Measurements from ENCODE around the gene ILDR1. TPM values are rescaled to one million over a fixed set of nuclear protein-coding genes. Genes with fewer than 3 reads are reported as not detected.
A peak's percentile ranks its signal among the peaks of the same experiment; 100 is the strongest.

ILDR1 gene
- total and polyA plus RNA-seq, 10 of the 15 experiments (the other 5 are each of a cell fraction or from before 2014, with no cell fraction given), result 1.3 to 12.0 (median 7.0) TPM

GRCh38 chr3:122019493-122019892, 2.6 kb downstream of the ILDR1 start (continued):
- TF ChIP-seq NBN (IDR thresholded peaks at IDR 0.05) (peak; percentile 73), ZNF207 (IDR thresholded peaks at IDR 0.05; ENCODE audit: borderline replicate concordance) (0 out of 2 replicates have a peak, but pooled peaks have one; percentile 53), BCLAF1 (IDR thresholded peaks at IDR 0.05) (no peak), RAD21 (IDR thresholded peaks at IDR 0.05; ENCODE audit: insufficient read depth, low read depth, low read length) (no peak), NR2F1 (conservative IDR thresholded peaks at IDR 0.05) (peak; percentile 64), BHLHE40 (IDR thresholded peaks at IDR 0.05; ENCODE audit: borderline replicate concordance in 1 of 2, low read depth in 2 of 2, low read length in 1 of 2) (peak; percentile 80 to 82), RB1 (IDR thresholded peaks at IDR 0.05; ENCODE audit: borderline replicate concordance) (0 out of 2 replicates have a peak, but pooled peaks have one; percentile 41), NR2C2 (IDR thresholded peaks at IDR 0.05; ENCODE audit: borderline replicate concordance, control insufficient read depth, insufficient read length, low read depth) (no peak), FOXK2 (IDR thresholded peaks at IDR 0.05) (no peak), MYB (IDR thresholded peaks at IDR 0.05; ENCODE audit: borderline replicate concordance, low read depth, low read length) (no peak), HDGF (IDR thresholded peaks at IDR 0.05) (peak; percentile 23; the same call in 1 of the 2 replicates), MEF2B (IDR thresholded peaks at IDR 0.05; ENCODE audit: partially characterized antibody, poor library complexity, severe bottlenecking) (peak; percentile 72), LARP7 (IDR thresholded peaks at IDR 0.05) (no peak), CREM (IDR thresholded peaks at IDR 0.05; ENCODE audit: low read depth) (peak; percentile 32; the same call in 1 of the 2 replicates), RBBP5 (conservative IDR thresholded peaks at IDR 0.05) (no peak), FOXM1 (IDR thresholded peaks at IDR 0.05; ENCODE audit: low read depth, low read length) (peak; percentile 40; the same call in 1 of the 2 replicates), NFIC (IDR thresholded peaks at IDR 0.05; ENCODE audit: low read depth, low read length) (peak; percentile 32; the same call in 1 of the 2 replicates), SMC3 (IDR thresholded peaks at IDR 0.05; ENCODE audit: borderline replicate concordance, low read length) (no peak), STAT3 (IDR thresholded peaks at IDR 0.05; ENCODE audit: low read depth, low read length) (peak; percentile 54; the same call in 1 of the 2 replicates), RFX5 (IDR thresholded peaks at IDR 0.05; ENCODE audit: low read depth, low read length) (no peak), EED (IDR thresholded peaks at IDR 0.05; ENCODE audit: low read depth) (peak; percentile 46; the same call in 1 of the 2 replicates), SREBF2 (IDR thresholded peaks at IDR 0.05; ENCODE audit: low read length) (no peak)
- TF ChIP-seq, protein P1, sequence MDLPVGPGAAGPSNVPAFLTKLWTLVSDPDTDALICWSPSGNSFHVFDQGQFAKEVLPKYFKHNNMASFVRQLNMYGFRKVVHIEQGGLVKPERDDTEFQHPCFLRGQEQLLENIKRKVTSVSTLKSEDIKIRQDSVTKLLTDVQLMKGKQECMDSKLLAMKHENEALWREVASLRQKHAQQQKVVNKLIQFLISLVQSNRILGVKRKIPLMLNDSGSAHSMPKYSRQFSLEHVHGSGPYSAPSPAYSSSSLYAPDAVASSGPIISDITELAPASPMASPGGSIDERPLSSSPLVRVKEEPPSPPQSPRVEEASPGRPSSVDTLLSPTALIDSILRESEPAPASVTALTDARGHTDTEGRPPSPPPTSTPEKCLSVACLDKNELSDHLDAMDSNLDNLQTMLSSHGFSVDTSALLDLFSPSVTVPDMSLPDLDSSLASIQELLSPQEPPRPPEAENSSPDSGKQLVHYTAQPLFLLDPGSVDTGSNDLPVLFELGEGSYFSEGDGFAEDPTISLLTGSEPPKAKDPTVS (IDR thresholded peaks at IDR 0.05; ENCODE audit: low read depth, low read length), result no peak
- TF ChIP-seq, protein P2, sequence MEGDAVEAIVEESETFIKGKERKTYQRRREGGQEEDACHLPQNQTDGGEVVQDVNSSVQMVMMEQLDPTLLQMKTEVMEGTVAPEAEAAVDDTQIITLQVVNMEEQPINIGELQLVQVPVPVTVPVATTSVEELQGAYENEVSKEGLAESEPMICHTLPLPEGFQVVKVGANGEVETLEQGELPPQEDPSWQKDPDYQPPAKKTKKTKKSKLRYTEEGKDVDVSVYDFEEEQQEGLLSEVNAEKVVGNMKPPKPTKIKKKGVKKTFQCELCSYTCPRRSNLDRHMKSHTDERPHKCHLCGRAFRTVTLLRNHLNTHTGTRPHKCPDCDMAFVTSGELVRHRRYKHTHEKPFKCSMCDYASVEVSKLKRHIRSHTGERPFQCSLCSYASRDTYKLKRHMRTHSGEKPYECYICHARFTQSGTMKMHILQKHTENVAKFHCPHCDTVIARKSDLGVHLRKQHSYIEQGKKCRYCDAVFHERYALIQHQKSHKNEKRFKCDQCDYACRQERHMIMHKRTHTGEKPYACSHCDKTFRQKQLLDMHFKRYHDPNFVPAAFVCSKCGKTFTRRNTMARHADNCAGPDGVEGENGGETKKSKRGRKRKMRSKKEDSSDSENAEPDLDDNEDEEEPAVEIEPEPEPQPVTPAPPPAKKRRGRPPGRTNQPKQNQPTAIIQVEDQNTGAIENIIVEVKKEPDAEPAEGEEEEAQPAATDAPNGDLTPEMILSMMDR (IDR thresholded peaks at IDR 0.05 in 2 of 3, conservative IDR thresholded peaks at IDR 0.05 in 1 of 3; ENCODE audit: control insufficient read depth in 2 of 3, extremely low read depth in 1 of 3, insufficient read depth in 1 of 3, low read depth in 3 of 3, low read length in 3 of 3), result no peak
